Midbrain (tissue), 1 donor: ENCODE measurements around the gene MCM5.

Experiments used
- DNase-seq: peaks from one replicate; lab custom pipeline; 2025; lab: John Stamatoyannopoulos, UW

Gene MCM5

GRCh38 chr22:35403356-35403755, 3.4 kb downstream of the MCM5 start:
- DNase-seq: no peak

DNA sequence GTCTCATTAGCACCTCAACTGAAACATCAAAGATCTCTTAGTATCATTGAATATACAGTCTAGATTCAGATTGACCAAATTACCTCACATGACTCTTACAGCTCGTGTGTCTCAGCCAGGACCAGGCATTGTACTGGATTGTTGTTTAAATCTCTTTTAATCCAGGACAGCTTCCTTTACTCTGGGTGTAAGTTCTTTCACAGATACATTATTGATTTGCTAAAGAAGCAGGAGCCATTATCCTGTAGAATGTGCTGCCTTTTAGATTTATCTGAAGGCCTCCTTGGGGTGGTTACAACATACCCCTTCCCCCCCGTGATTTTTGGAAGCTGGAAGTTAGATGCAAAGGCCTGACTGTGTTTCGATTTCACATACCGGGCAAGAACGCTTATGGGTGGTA, 4.2 kb downstream of the MCM5 start:
- DNase-seq: no peak

DNA sequence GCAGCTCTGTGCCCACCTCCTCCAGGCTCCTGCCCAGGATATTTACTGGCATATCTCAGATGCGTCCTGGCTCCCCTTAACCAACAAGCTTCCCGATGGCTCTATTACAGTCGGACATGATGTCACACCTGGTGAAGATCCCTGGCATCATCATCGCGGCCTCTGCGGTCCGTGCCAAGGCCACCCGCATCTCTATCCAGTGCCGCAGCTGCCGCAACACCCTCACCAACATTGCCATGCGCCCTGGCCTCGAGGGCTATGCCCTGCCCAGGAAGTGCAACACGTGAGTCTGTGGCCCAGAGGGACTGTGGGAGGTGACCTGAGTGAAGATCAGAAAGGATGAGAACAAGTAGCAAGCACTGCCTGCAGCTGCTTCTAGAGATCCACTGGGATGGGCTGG, 6.5 kb downstream of the MCM5 start:
- DNase-seq: no peak

DNA sequence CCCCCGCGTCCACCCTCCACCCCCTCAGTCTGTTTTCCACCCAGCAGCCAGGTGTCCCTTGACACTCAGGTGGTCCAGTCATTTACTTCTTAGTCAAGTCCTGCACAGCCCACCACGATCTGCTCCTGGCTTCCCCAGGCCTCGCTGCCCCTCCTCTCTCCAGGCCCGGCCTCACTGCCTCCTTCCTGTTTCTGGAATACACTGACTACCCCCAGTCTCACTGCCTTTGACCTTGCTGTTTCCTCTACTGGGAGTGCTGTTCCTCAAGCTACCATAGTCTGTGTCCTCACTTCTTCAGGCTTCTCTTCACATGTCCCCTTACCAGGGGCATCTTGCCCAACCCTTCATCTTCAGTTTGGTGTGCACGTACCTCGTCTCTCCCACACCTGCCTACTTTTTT, 7.4 kb downstream of the MCM5 start:
- DNase-seq: no peak

GRCh38 chr22:35409783-35410662, 10.1 kb downstream of the MCM5 start:
- peak; percentile 35 for DNase-seq

DNA sequence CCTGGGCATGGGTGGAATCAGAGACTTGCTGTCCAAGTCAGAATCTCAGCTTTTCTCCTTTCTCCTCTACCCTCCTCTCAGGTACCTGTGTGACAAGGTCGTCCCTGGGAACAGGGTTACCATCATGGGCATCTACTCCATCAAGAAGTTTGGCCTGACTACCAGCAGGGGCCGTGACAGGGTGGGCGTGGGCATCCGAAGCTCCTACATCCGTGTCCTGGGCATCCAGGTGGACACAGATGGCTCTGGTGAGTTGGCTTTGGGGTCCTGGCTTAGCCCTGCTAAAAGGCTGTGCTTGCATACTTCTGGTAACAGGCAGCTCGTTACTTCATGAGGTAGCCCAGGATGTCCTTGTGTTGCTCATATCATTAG, 10.7 kb downstream of the MCM5 start:
- DNase-seq: no peak

DNA sequence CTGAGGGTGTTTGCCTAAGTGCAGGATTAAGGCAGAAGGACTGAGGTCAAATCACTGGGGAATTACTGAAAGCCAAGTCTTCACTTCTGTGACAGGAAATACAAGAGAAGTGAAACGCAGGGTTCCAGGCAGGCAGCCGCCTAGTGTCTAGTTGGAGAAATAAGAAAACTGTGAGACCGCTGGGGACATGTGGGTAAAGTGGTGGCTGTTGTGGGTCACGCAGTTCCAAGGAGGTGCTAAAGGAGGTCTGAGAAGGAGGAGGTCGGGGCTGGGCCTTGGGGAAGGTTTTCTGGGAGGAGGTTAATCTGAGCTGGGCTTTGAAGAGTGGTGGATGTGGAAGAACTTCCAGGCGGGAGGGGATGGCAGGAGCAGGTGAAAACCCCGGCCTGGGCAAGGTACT, 11.2 kb downstream of the MCM5 start:
- no peak for DNase-seq

GRCh38 chr22:35413624-35414023, 13.7 kb downstream of the MCM5 start:
- DNase-seq: no peak

- DNase-seq: no peak
These were observed 17.7 kb downstream of the MCM5 start for GRCh38 chr22:35417606-35418005.

GRCh38 chr22:35418088-35418487, 18.1 kb downstream of the MCM5 start:
- no peak for DNase-seq

GRCh38 chr22:35418731-35419130, 18.8 kb downstream of the MCM5 start:
- no peak for DNase-seq

GRCh38 chr22:35419756-35420155, 19.8 kb downstream of the MCM5 start:
- DNase-seq: no peak

- DNase-seq: no peak
These were observed 21.2 kb downstream of the MCM5 start for GRCh38 chr22:35421121-35421520.

GRCh38 chr22:35422145-35422544, 22.2 kb downstream of the MCM5 start:
- no peak for DNase-seq

GRCh38 chr22:35422936-35423335, 23.0 kb downstream of the MCM5 start:
- DNase-seq: no peak

DNA sequence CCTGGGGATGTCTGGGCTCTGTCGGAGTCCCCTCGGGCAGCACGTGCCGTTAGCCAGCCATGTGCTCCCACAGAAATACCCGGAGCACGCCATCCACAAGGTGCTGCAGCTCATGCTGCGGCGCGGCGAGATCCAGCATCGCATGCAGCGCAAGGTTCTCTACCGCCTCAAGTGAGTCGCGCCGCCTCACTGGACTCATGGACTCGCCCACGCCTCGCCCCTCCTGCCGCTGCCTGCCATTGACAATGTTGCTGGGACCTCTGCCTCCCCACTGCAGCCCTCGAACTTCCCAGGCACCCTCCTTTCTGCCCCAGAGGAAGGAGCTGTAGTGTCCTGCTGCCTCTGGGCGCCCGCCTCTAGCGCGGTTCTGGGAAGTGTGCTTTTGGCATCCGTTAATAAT, 24.1 kb downstream of the MCM5 start:
- no peak for DNase-seq

DNA sequence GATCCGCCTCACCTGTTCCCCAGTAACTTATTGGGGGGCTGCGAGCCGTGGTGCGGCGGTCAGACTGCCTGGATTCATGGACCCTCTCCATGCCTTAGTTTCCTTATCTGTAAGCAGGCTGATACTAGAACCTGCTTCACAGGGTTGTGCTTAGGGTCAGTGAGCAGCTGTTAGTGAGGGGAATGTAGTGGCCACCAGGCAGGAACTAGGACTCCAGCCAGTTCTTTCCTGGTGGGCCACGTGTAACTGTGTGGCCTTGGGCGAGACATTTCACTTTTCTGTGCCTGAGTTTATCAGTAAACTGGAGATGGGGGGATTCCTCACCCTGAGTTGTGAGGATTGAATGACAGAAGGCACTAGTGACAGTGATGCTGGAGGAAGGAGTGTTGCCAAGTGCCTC, 24.8 kb downstream of the MCM5 start:
- no peak for DNase-seq

DNA sequence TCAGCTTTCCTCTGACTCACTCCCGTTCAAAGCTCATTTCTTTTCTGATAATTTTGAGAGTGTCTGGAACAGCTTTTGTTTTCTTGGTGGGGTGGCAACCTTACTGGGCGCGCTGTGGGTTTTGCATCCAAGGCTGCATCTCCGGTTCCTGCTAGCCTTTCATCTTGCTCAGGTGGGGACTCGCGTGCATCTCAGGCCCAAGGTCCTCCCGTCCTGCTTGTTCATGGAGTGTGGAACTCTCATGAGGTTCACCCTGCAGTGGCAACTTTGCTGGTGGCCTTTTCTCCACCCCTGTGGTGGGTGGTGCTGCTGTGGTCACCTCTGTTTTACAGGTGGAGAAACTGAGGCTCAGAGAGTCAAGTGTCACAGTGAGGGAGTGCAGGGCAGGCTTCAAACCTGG, 25.6 kb downstream of the MCM5 start:
- no peak for DNase-seq

DNA sequence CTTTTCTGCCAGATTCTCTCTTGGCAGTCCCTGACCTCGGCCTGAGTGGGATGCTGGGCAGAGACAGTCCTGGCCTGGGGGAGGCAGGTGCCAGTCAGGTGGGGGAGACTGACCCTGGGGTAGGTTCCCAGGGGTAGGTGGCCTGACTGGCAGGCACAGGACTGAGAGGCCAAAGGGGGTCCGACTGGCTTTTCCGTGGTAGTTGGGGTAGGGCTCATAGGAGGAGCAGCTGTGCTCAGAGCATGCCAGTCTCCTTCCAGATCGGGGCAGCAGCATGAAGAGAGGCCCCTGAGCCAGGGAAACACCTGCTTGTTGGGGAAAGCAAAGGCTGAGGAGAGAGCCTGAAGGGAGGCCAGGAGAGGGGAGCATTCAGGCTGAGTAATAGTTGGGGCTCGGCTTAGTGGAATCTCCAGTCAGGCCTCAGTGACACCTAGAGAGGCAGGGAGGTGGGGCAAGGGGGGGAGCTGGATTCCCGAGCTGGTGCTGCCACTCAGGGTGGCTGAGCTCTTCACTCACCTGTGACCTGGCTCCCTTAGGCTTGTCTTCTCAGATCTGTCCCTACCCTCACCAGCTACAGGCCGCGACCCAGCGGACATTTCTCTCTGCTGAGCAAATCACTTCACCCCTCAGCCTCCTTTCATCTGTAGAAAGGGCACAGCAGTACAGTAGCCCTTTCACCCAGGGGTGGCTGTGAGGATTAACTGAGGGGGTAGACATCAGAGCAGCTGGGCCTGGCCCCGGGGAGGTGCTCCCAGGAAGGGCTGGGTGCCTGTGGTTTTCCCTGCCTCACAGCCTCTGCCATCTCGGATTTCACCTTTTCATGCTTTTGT, 26.2 kb downstream of the MCM5 start:
- DNase-seq: no peak

DNA sequence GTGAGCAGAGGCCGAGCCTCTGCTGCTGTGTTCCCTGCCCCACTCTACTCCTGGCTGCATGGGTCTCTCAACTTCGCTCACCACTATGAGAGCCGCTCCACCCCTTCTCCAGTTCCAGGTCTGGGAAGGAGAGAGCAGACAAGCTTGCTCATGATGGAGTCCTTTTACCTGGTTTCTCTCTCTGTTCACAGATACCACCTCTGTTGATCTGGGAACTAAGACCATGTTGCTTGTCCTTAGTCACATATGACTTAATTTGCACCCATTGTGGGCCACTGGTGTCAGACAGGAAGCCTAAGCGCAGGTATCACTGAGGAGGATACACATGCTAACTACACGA, 26.8 kb downstream of the MCM5 start:
- DNase-seq: no peak

DNA sequence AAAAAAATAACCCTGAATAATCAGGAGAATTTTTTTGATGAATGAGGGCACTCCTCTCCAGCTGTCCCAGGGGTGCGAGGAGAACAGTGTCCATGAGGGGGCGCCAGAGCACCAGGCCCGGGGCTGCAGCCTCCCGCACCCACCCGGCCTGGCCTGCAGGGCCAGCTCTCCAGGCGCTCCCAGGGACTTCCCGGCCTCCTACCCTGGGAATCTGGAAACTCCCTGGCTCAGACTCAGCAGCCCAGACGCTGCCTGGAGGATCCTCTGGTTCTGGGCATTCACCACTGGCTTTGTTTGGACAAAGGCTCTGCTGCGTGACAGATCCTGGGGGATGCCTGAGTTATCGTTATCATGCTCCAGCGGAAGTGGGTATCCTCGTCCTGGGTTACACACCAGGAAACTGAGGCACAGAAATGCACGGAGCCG, 31.0 kb downstream of the MCM5 start:
- DNase-seq: peak; percentile 80

DNA sequence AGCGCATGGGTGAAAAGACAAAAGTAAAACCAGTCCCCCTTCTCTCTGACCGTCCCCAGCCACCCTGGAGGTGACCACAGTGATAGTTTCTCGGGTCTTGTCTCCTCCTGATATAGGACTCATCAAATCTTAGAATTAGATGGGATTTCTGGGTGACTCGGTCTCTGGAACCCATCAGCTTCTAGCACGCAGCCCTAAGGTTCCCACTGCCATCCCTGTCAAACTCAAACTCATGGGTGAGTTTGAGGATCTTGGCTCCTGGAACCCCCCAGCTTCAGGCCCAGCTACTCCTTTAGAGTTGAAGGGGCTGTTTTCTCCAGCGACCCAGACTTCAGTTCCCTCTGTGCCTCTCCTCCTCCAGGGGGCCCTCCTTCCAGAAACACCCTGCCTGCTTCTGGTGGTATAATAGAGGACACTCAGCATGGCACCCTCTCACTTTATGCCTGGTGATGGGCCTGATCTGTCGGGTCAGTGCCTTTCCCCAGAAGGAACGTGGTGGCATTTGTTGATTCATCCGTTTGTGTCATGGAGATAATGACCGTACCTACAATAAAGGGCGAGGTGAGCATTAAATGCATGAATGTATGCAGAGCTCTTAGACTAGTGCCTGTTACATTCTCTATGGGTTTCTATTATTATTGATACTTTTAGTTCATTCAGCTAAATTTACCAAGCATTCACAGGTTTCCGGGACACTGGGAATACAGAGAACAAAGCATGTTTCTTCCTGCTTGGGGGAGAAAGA, 31.7 kb downstream of the MCM5 start:
- no peak for DNase-seq
